ENCODE data around the gene BSCL2.

DNA sequence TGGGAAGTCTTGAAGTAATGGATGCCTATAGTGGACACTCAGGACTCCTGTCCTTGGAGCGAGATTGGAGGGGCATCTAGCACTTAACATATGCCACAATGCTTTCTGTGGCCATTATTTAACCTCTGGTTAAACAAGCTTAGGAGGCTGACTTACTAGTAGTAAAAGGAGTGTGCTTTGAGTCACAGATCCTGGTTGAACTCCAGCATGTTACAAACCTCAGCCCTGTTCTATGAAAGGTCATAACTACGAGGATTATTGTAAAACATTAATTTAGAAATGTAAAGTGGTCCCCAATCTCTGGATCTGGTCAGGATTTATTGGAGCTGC, 34.1 kb downstream of the BSCL2 start:
- TF ChIP-seq POLR2A (IDR thresholded peaks at IDR 0.05) (no peak), POLR2AphosphoS5 (IDR thresholded peaks at IDR 0.05) (no peak), EP300 (IDR thresholded peaks at IDR 0.05) (no peak)
- TF ChIP-seq, protein P1, sequence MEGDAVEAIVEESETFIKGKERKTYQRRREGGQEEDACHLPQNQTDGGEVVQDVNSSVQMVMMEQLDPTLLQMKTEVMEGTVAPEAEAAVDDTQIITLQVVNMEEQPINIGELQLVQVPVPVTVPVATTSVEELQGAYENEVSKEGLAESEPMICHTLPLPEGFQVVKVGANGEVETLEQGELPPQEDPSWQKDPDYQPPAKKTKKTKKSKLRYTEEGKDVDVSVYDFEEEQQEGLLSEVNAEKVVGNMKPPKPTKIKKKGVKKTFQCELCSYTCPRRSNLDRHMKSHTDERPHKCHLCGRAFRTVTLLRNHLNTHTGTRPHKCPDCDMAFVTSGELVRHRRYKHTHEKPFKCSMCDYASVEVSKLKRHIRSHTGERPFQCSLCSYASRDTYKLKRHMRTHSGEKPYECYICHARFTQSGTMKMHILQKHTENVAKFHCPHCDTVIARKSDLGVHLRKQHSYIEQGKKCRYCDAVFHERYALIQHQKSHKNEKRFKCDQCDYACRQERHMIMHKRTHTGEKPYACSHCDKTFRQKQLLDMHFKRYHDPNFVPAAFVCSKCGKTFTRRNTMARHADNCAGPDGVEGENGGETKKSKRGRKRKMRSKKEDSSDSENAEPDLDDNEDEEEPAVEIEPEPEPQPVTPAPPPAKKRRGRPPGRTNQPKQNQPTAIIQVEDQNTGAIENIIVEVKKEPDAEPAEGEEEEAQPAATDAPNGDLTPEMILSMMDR (IDR thresholded peaks at IDR 0.05), result no peak

All from sigmoid colon (tissue), 4 donors.